Measurements from ENCODE around the gene AUTS2.

GRCh38 chr7:69696686-69697685, 98.7 kb downstream of the AUTS2 start:
- TF ChIP-seq EZH2 (IDR thresholded peaks at IDR 0.05; ENCODE audit: borderline replicate concordance, low read depth, low read length, poor library complexity, severe bottlenecking) (no peak), CTCF (conservative IDR thresholded peaks at IDR 0.05; ENCODE audit: low read depth, low read length) (no peak)

Data from A673 (cell line).